Keratinocyte (primary cell): ENCODE measurements around the gene RPS6KA5. TPM values are rescaled to one million over a fixed set of nuclear protein-coding genes. Genes with fewer than 3 reads are reported as not detected.
"Not testable (repeated sequence)": the region's sequence is repeated elsewhere in the genome, so short reads cannot be mapped to it uniquely, and the experiment has no call there.

Experiments used
- DNase-seq: peaks from one replicate; pipeline ENCODE4 v3.0.0-alpha.2; 2011; ENCODE audit warnings: low read depth, missing footprints, low spot score
- FAIRE-seq: peaks from 2 replicates; lab custom pipeline; 2011; peaks lifted over from hg19 to GRCh38; lab: Jason Lieb, UNC
- H2AFZ ChIP-seq: 2 replicates; pipeline ENCODE4 v1.6.0; 2012; ENCODE audit warnings: low read length, control low read depth, inconsistent platforms; ENCODE audit not compliant: control insufficient read depth
- H3K27ac ChIP-seq: 2 replicates; pipeline ENCODE4 v1.5.1; 2011; ENCODE audit warnings: low read length; ENCODE audit not compliant: control insufficient read depth, insufficient read depth
- H3K27me3 ChIP-seq: 3 replicates; pipeline ENCODE4 v1.6.0; 2011; ENCODE audit warnings: low read length; ENCODE audit not compliant: control insufficient read depth, insufficient read depth; ENCODE audit errors: extremely low read depth
- H3K36me3 ChIP-seq, 2 experiments: 2 replicates in 1 of 2; 3 replicates in 1 of 2; pipeline ENCODE4 v1.5.1; 2011; ENCODE audit warnings: low read length in 2 of 2, mild to moderate bottlenecking in 1 of 2; ENCODE audit not compliant: control insufficient read depth in 2 of 2, insufficient read depth in 2 of 2; ENCODE audit errors: extremely low read depth in 1 of 2
- H3K4me1 ChIP-seq: 3 replicates; pipeline ENCODE4 v1.5.1; 2011; ENCODE audit warnings: low read length; ENCODE audit not compliant: control insufficient read depth, insufficient read depth; ENCODE audit errors: extremely low read depth
- H3K4me2 ChIP-seq: 3 replicates; pipeline ENCODE4 v1.6.0; 2011; ENCODE audit warnings: low read depth, low read length; ENCODE audit not compliant: control insufficient read depth, insufficient read depth; ENCODE audit errors: extremely low read depth
- H3K4me3 ChIP-seq, 3 experiments: fragments of 200-600 bp in 1 of 3; sonication (generic) in 1 of 3; 2 replicates in 2 of 3; 3 replicates in 1 of 3; pipeline ENCODE4 v1.5.1; 2011 to 2016; ENCODE audit warnings: low read length in 3 of 3, mild to moderate bottlenecking in 3 of 3, control low read depth in 2 of 3, inconsistent platforms in 1 of 3, low read depth in 1 of 3, mixed read lengths in 1 of 3, mixed run types in 1 of 3, moderate library complexity in 1 of 3; ENCODE audit not compliant: control insufficient read depth in 2 of 3, insufficient read depth in 2 of 3; ENCODE audit errors: extremely low read depth in 1 of 3
- H3K79me2 ChIP-seq: 2 replicates; pipeline ENCODE4 v1.6.0; 2012; ENCODE audit warnings: low read length; ENCODE audit not compliant: control insufficient read depth, insufficient read depth
- H3K9ac ChIP-seq: 3 replicates; pipeline ENCODE4 v1.6.0; 2011; ENCODE audit warnings: low read length; ENCODE audit not compliant: control insufficient read depth, insufficient read depth; ENCODE audit errors: extremely low read depth
- H3K9me1 ChIP-seq: 3 replicates; pipeline ENCODE4 v1.6.0; 2011; ENCODE audit warnings: low read length; ENCODE audit not compliant: control insufficient read depth, insufficient read depth; ENCODE audit errors: extremely low read depth
- H3K9me3 ChIP-seq: 2 replicates; pipeline ENCODE4 v1.5.1; 2012; ENCODE audit warnings: low read depth, low read length; ENCODE audit not compliant: control insufficient read depth
- H4K20me1 ChIP-seq: 3 replicates; pipeline ENCODE4 v1.6.0; 2011; ENCODE audit warnings: low read length; ENCODE audit not compliant: control insufficient read depth, insufficient read depth; ENCODE audit errors: extremely low read depth
- EZH2 ChIP-seq: IDR thresholded peaks from one replicate; pipeline ENCODE4 v1.6.1; 2012; ENCODE audit warnings: inconsistent platforms, mild to moderate bottlenecking, low read length, moderate library complexity
- dilution Hi-C: fragments of 300-500 bp; cut with MboI; formaldehyde crosslinking; loops from one replicate; pipeline ENCODE4 v1.7.0; 2020; ENCODE audit warnings: low sequenced_read_pairs; ENCODE audit not compliant: extremely low pct_ligation_motif_present
- polyA plus RNA-seq, 5 experiments: library from polyadenylated mRNA; depleted of rRNA in 3 of 5; stranded (reverse) in 3 of 5; stranded (forward) in 1 of 5; unstranded in 1 of 5; fragments of >200 nt; gene quantifications; 1 replicate in 1 of 5; 2 replicates in 3 of 5; 3 replicates in 1 of 5; pipeline versions ENCODE4 v1.2.1 to v1.2.3, GENCODE V29; 2011 to 2012; ENCODE audit warnings: missing spikeins in 2 of 5, low read depth in 1 of 5, low replicate concordance in 1 of 5
- TF ChIP-seq, protein P1 (sequence below), 3 experiments: IDR thresholded peaks in 1 of 3; conservative IDR thresholded peaks in 1 of 3; optimal IDR thresholded peaks in 1 of 3; 2 replicates in 2 of 3; 3 replicates in 1 of 3; pipeline versions ENCODE3 to v1.5.1; 2011; ENCODE audit warnings: low read length in 3 of 3, mild to moderate bottlenecking in 3 of 3, moderate library complexity in 2 of 3, control low read depth in 1 of 3, inconsistent platforms in 1 of 3; ENCODE audit not compliant: insufficient read depth in 2 of 3; ENCODE audit errors: extremely low read depth in 1 of 3

Gene RPS6KA5
- polyA plus RNA-seq, 1 donor (not counting 4 experiments of a cell fraction or from before 2014, with no cell fraction given): 2.9 TPM

DNA sequence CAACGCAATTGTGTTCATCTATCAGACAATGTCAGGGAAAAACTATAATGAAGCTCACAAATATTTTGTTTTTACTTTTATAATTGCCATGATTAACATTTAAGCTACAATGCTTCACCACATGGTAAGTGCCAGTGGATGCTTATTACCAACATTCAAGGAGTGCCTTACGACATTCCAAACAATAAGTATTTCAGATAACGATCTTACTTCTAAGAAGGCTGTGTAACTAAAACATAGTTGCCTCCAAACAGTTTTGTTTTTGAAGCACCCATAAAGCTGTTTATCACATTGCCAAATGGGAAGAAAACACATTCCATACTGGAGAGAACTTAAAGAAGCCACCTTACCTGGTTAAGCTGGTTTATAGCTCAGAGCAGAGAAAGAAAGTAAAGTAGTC lies 78.8 kb downstream of the RPS6KA5 start:
- H3K9me3 ChIP-seq: no peaks in the 10 kb centered on the region
- H2AFZ ChIP-seq: no peak overlapping the region
- dilution Hi-C loops: no loop called here
- no peak for TF ChIP-seq EZH2
- TF ChIP-seq, protein P1, sequence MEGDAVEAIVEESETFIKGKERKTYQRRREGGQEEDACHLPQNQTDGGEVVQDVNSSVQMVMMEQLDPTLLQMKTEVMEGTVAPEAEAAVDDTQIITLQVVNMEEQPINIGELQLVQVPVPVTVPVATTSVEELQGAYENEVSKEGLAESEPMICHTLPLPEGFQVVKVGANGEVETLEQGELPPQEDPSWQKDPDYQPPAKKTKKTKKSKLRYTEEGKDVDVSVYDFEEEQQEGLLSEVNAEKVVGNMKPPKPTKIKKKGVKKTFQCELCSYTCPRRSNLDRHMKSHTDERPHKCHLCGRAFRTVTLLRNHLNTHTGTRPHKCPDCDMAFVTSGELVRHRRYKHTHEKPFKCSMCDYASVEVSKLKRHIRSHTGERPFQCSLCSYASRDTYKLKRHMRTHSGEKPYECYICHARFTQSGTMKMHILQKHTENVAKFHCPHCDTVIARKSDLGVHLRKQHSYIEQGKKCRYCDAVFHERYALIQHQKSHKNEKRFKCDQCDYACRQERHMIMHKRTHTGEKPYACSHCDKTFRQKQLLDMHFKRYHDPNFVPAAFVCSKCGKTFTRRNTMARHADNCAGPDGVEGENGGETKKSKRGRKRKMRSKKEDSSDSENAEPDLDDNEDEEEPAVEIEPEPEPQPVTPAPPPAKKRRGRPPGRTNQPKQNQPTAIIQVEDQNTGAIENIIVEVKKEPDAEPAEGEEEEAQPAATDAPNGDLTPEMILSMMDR (optimal IDR thresholded peaks at IDR 0.05 in 1 of 3, IDR thresholded peaks at IDR 0.05 in 1 of 3, conservative IDR thresholded peaks at IDR 0.05 in 1 of 3; ENCODE audit: extremely low read depth in 1 of 3, insufficient read depth in 2 of 3, low read length in 3 of 3): no peak
- no peak overlapping the region for H3K4me3 ChIP-seq
- H3K9me1 ChIP-seq: no peaks in the 10 kb centered on the region
- H3K4me2 ChIP-seq: no peak overlapping the region
- no peak for DNase-seq
- H4K20me1 ChIP-seq: no peaks in the 10 kb centered on the region
- H3K4me1 ChIP-seq: peaks cover 4% of the 10 kb centered on the region
- no peak overlapping the region for H3K27ac ChIP-seq
- no peak for FAIRE-seq
- no peaks in the 10 kb centered on the region for H3K79me2 ChIP-seq
- H3K36me3 ChIP-seq: no peaks in the 10 kb centered on the region
- H3K27me3 ChIP-seq: no peaks in the 10 kb centered on the region
- H3K9ac ChIP-seq: no peak overlapping the region

DNA sequence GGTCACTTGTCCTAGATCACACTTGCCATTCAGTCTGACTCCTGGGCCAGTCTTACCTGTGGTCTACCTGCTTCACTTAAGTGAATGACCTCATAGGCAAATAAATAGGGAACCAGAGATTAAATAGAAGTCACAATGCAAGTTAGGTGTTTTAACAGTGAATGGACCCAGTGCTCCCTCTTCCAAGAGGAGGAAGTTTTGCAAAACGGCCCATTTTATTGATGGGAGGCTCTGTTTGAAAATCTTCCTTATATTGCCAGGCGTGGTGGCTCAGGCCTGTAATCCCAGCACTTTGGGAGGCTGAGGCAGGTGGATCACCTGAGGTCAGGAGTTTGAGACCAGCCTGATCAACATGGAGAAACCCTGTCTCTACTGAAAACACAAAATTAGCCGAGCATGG lies 79.8 kb downstream of the RPS6KA5 start:
- H3K9me3 ChIP-seq, H3K36me3 ChIP-seq, H4K20me1 ChIP-seq, FAIRE-seq, H2AFZ ChIP-seq, H3K9me1 ChIP-seq, H3K27ac ChIP-seq, dilution Hi-C loops, DNase-seq, H3K79me2 ChIP-seq, H3K4me2 ChIP-seq, H3K27me3 ChIP-seq, H3K9ac ChIP-seq, H3K4me1 ChIP-seq, H3K4me3 ChIP-seq: not testable (repeated sequence)

- H4K20me1 ChIP-seq: no peaks in the 10 kb centered on the region
- TF ChIP-seq, protein P1 (optimal IDR thresholded peaks at IDR 0.05 in 1 of 3, IDR thresholded peaks at IDR 0.05 in 1 of 3, conservative IDR thresholded peaks at IDR 0.05 in 1 of 3; ENCODE audit: extremely low read depth in 1 of 3, insufficient read depth in 2 of 3, low read length in 3 of 3): no peak
- no peak for TF ChIP-seq EZH2
- no peaks in the 10 kb centered on the region for H3K79me2 ChIP-seq
- H3K36me3 ChIP-seq: no peaks in the 10 kb centered on the region
- H3K27ac ChIP-seq: no peak overlapping the region
- FAIRE-seq (no peak), DNase-seq (no peak)
- H3K9ac ChIP-seq: no peak overlapping the region
- no peaks in the 10 kb centered on the region for H3K9me1 ChIP-seq
- no peak overlapping the region for H3K4me3 ChIP-seq
- H3K4me2 ChIP-seq: no peak overlapping the region
- dilution Hi-C loops: no loop called here
- H3K9me3 ChIP-seq: no peaks in the 10 kb centered on the region
- H3K4me1 ChIP-seq: peaks cover 3% of the 10 kb centered on the region
- H2AFZ ChIP-seq: no peak overlapping the region
- no peaks in the 10 kb centered on the region for H3K27me3 ChIP-seq
These were observed 80.9 kb downstream of the RPS6KA5 start for GRCh38 chr14:90979515-90979914.
